Trophoblast cell (in vitro differentiated cells and primary cell): ENCODE data around the gene SPINT1.
A peak's percentile ranks its signal among the peaks of the same experiment; 100 is the strongest.

ENCODE experiments used
- DNase-seq, 2 donors: peaks; one replicate each; pipeline ENCODE4 v3.0.0-alpha.2; 2016
- H2AFZ ChIP-seq: 2 replicates; pipeline ENCODE4 v1.6.1; 2013; ENCODE audit warnings: low read length, moderate library complexity, mild to moderate bottlenecking; ENCODE audit not compliant: insufficient read depth, poor library complexity
- H2AK5ac ChIP-seq: 2 replicates; pipeline ENCODE4 v1.6.1; 2013; ENCODE audit warnings: mild to moderate bottlenecking, low read length
- H2BK120ac ChIP-seq: 2 replicates; pipeline ENCODE4 v1.6.1; 2013; ENCODE audit warnings: low read length, mild to moderate bottlenecking, moderate library complexity; ENCODE audit not compliant: insufficient read depth, poor library complexity
- H2BK12ac ChIP-seq: 2 replicates; pipeline ENCODE4 v1.6.1; 2013; ENCODE audit warnings: mild to moderate bottlenecking, low read length, moderate library complexity
- H2BK5ac ChIP-seq: 2 replicates; pipeline ENCODE4 v1.6.1; 2013; ENCODE audit warnings: low read length, low read depth, moderate library complexity, mild to moderate bottlenecking; ENCODE audit not compliant: poor library complexity
- H3K14ac ChIP-seq: 2 replicates; pipeline ENCODE4 v1.6.1; 2013; ENCODE audit warnings: mild to moderate bottlenecking, low read length
- H3K18ac ChIP-seq: 2 replicates; pipeline ENCODE4 v1.6.1; 2013; ENCODE audit warnings: mild to moderate bottlenecking, low read length
- H3K23ac ChIP-seq: 2 replicates; pipeline ENCODE4 v1.6.1; 2013; ENCODE audit warnings: low read length
- H3K27ac ChIP-seq: 2 replicates; pipeline ENCODE4 v1.5.1; 2013; ENCODE audit warnings: low read depth, mild to moderate bottlenecking, inconsistent platforms, low read length, moderate library complexity
- H3K27me3 ChIP-seq: 2 replicates; pipeline ENCODE4 v1.6.1; 2013; ENCODE audit warnings: inconsistent platforms, mild to moderate bottlenecking, low read length, moderate library complexity; ENCODE audit not compliant: insufficient read depth
- H3K36me3 ChIP-seq, 2 experiments: 1 replicate in 1 of 2; 2 replicates in 1 of 2; pipeline ENCODE4 v1.6.1; 2013; ENCODE audit warnings: low read length in 2 of 2, mild to moderate bottlenecking in 2 of 2, moderate library complexity in 1 of 2; ENCODE audit not compliant: insufficient read depth in 2 of 2, control insufficient read depth in 1 of 2
- H3K4ac ChIP-seq: 2 replicates; pipeline ENCODE4 v1.6.1; 2013; ENCODE audit warnings: low read depth, mild to moderate bottlenecking, low read length, moderate library complexity
- H3K4me1 ChIP-seq, 2 experiments: 1 replicate in 1 of 2; 2 replicates in 1 of 2; pipeline ENCODE4 v1.6.1; 2013; ENCODE audit warnings: low read length in 2 of 2, mild to moderate bottlenecking in 2 of 2, moderate library complexity in 1 of 2; ENCODE audit not compliant: insufficient read depth in 2 of 2, control insufficient read depth in 1 of 2
- H3K4me2 ChIP-seq: 2 replicates; pipeline ENCODE4 v1.6.1; 2013; ENCODE audit warnings: inconsistent platforms, mild to moderate bottlenecking, low read length, moderate library complexity
- H3K4me3 ChIP-seq: 2 replicates; pipeline ENCODE4 v1.5.1; 2013; ENCODE audit warnings: mild to moderate bottlenecking, low read depth, low read length, inconsistent platforms
- H3K79me1 ChIP-seq: one replicate; pipeline ENCODE4 v1.6.1; 2013; ENCODE audit warnings: low read length
- H3K79me2 ChIP-seq: 2 replicates; pipeline ENCODE4 v1.6.1; 2013; ENCODE audit warnings: low read length, mild to moderate bottlenecking; ENCODE audit not compliant: control insufficient read depth, insufficient read depth, poor library complexity
- H3K9ac ChIP-seq: 2 replicates; pipeline ENCODE4 v1.6.1; 2013; ENCODE audit warnings: mild to moderate bottlenecking, low read length
- H3K9me3 ChIP-seq: 2 replicates; pipeline ENCODE4 v1.6.1; 2013; ENCODE audit warnings: low read depth, mild to moderate bottlenecking, control low read depth, inconsistent platforms, low read length; ENCODE audit not compliant: insufficient read depth
- H4K12ac ChIP-seq: 2 replicates; pipeline ENCODE4 v1.6.1; 2013; ENCODE audit warnings: low read depth, mild to moderate bottlenecking, low read length, moderate library complexity
- H4K8ac ChIP-seq: 2 replicates; pipeline ENCODE4 v1.6.1; 2013; ENCODE audit warnings: low read depth, mild to moderate bottlenecking, low read length, moderate library complexity
- H4K91ac ChIP-seq: one replicate; pipeline ENCODE4 v1.6.1; 2013; ENCODE audit warnings: low read depth, mild to moderate bottlenecking, low read length, moderate library complexity
- WGBS: extraction: QIAGEN DNeasy Blood & Tissue Kit; methylation state at CpG from one replicate; pipeline ENCODE4 v1.1.7; 2013; ENCODE audit warnings: missing lambda C conversion rate; ENCODE audit not compliant: insufficient read length, insufficient coverage; ENCODE audit errors: extremely low coverage; 5-methylcytosine and 5-hydroxymethylcytosine counted together

The SPINT1 gene

GRCh38 chr15:40870716-40871115, 26.9 kb downstream of the SPINT1 start:
- peaks cover 19 to 25% of the 10 kb centered on the region in 2 experiments for H3K4me1 ChIP-seq
- H2BK120ac ChIP-seq: no peak overlapping the region
- no peak overlapping the region for H4K12ac ChIP-seq
- no peak overlapping the region for H2BK12ac ChIP-seq
- DNase-seq: no peak
- no peaks in the 10 kb centered on the region for H3K9me3 ChIP-seq
- H2AFZ ChIP-seq: no peak overlapping the region
- no peak overlapping the region for H2AK5ac ChIP-seq
- no peak overlapping the region for H3K27ac ChIP-seq
- no peak overlapping the region for H3K9ac ChIP-seq
- H2BK5ac ChIP-seq: no peak overlapping the region
- H3K14ac ChIP-seq: no peak overlapping the region
- H3K18ac ChIP-seq: no peak overlapping the region
- no peak overlapping the region for H4K8ac ChIP-seq
- WGBS: no CpG with 5 or more reads among the region's 1 CpG
- H3K79me1 ChIP-seq: peaks cover 6% of the 10 kb centered on the region
- no peak overlapping the region for H4K91ac ChIP-seq
- H3K79me2 ChIP-seq: no peaks in the 10 kb centered on the region
- no peak overlapping the region for H3K4me2 ChIP-seq
- no peak overlapping the region for H3K23ac ChIP-seq
- no peak overlapping the region for H3K4me3 ChIP-seq
- H3K27me3 ChIP-seq: no peaks in the 10 kb centered on the region
- no peaks in the 10 kb centered on the region for H3K36me3 ChIP-seq
- H3K4ac ChIP-seq: no peak overlapping the region

DNA sequence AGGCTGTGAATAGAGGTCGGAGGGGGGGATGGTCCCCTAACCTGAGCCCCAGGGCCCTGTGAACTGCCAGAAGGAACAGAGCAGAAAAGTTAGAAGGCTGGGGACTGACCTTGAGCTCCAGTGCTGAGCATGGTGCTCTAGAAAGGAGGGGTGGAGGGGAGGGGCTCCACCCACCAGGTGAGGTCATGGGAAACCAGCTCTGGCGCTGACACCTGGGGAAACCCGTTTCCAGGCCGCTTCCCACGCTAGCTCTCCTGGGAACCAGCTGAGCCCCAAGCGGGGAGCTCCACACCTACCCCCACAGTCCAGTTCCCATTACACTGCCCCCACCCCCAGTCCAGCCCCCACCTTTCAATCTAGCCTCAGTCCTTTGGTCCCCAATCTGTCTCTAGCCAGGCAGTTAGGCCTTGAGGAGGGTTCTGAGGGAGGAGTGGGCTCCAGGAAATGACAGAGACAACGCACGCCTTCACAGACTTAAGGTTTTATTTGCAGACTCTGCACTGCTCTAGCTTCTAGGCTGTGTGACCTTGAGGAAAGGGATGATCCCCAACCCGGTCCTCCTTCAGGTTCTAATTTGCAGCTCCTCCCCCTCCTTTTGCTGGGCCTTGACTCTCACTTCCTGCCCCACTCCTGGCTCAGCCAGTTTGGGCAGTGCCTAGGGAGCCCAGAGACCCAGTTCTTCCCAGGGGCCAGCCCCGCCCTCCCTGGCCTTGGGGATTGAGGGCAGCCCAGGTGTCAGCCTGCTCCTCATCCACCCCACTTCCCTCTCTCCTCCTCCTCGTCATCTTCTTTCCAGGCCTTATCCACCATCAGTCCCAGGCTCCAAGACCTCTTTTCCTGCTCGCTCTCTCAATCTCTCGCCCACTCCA, 28.1 kb downstream of the SPINT1 start:
- DNase-seq: peak in 1 of 2 donors; percentile 6
- Histone ChIP-seq H3K79me2 (no peaks in the 10 kb centered on the region), H3K4me2 (peak overlapping the region; percentile 47), H3K27ac (peak overlapping the region; percentile 48), H3K4me3 (no peak overlapping the region), H3K36me3 (no peaks in the 10 kb centered on the region), H2AK5ac (peak overlapping the region; percentile 42), H3K9me3 (no peaks in the 10 kb centered on the region), H3K79me1 (peaks cover 6% of the 10 kb centered on the region), H3K18ac (no peak overlapping the region), H4K12ac (no peak overlapping the region), H3K14ac (peak overlapping the region; percentile 26), H3K4ac (no peak overlapping the region), H4K8ac (peak overlapping the region; percentile 21), H3K4me1 (peaks cover 16 to 25% of the 10 kb centered on the region in 2 experiments), H3K9ac (no peak overlapping the region), H3K23ac (no peak overlapping the region), H2BK12ac (peak overlapping the region; percentile 55), H2AFZ (peak overlapping the region; percentile 54), H3K27me3 (no peaks in the 10 kb centered on the region), H2BK120ac (peak overlapping the region; percentile 34), H4K91ac (peak overlapping the region; percentile 23), H2BK5ac (no peak overlapping the region)
- no CpG with 5 or more reads among the region's 13 CpGs for WGBS

DNA sequence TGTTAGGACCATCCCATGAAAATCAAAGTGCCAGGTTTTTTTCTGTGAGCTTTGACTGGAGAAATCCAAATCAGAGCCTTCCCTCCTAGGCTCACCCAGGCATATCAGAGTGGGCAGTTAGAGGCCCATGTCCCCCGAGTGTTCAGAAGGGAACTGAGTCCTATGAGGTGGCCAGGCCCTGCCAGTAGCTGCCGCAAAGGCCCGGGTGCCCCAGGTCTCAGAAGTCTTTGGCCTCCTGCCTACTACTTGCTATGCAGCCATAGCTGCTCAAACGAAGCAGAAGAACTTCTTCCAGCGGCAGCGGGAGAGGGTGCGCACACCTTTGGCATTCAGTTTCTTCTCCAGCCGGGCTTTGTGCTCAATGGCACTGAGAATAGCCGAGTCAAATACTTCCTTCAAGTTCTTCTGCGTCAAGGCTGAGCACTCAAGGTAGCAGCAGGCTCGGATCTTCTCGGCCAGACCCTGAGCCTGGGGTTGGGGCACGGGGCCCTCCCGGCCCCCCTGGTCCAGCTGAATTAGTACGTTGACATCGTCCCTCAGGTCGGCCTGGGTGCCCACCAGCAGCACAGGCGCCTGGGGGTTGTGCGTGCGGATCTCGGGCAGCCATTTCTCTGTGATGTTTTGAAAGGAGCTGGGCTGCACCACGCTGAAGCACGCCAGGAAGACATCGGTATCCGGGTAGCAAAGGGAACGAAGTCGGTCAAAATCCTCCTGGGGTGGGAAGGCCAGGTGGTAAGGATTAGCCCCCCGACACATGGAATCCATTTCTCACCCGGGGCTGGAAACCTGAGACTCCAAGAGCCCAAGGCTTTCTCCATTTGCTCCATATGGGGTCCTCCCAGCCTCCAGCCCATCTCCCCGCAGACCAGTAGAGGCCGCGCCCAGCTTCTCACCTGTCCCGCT, 29.2 kb downstream of the SPINT1 start:
- no peak overlapping the region for H3K4ac ChIP-seq
- peak overlapping the region; percentile 96 for H3K4me2 ChIP-seq
- no peak overlapping the region for H2BK5ac ChIP-seq
- no peak overlapping the region for H4K12ac ChIP-seq
- peak overlapping the region; percentile 38 for H2AK5ac ChIP-seq
- peaks cover 16 to 25% of the 10 kb centered on the region in 2 experiments for H3K4me1 ChIP-seq
- H3K14ac ChIP-seq: no peak overlapping the region
- H3K9ac ChIP-seq: no peak overlapping the region
- H3K79me2 ChIP-seq: no peaks in the 10 kb centered on the region
- H3K23ac ChIP-seq: no peak overlapping the region
- no peak for DNase-seq
- H4K8ac ChIP-seq: no peak overlapping the region
- H3K9me3 ChIP-seq: no peaks in the 10 kb centered on the region
- H4K91ac ChIP-seq: peak overlapping the region; percentile 5
- no peak overlapping the region for H3K27ac ChIP-seq
- H2BK120ac ChIP-seq: no peak overlapping the region
- peak overlapping the region; percentile 81 for H2BK12ac ChIP-seq
- no peak overlapping the region for H2AFZ ChIP-seq
- H3K27me3 ChIP-seq: no peaks in the 10 kb centered on the region
- peak overlapping the region; percentile 31 for H3K18ac ChIP-seq
- WGBS: no CpG with 5 or more reads among the region's 33 CpGs
- no peaks in the 10 kb centered on the region for H3K36me3 ChIP-seq
- H3K79me1 ChIP-seq: peaks cover 6% of the 10 kb centered on the region
- no peak overlapping the region for H3K4me3 ChIP-seq

DNA sequence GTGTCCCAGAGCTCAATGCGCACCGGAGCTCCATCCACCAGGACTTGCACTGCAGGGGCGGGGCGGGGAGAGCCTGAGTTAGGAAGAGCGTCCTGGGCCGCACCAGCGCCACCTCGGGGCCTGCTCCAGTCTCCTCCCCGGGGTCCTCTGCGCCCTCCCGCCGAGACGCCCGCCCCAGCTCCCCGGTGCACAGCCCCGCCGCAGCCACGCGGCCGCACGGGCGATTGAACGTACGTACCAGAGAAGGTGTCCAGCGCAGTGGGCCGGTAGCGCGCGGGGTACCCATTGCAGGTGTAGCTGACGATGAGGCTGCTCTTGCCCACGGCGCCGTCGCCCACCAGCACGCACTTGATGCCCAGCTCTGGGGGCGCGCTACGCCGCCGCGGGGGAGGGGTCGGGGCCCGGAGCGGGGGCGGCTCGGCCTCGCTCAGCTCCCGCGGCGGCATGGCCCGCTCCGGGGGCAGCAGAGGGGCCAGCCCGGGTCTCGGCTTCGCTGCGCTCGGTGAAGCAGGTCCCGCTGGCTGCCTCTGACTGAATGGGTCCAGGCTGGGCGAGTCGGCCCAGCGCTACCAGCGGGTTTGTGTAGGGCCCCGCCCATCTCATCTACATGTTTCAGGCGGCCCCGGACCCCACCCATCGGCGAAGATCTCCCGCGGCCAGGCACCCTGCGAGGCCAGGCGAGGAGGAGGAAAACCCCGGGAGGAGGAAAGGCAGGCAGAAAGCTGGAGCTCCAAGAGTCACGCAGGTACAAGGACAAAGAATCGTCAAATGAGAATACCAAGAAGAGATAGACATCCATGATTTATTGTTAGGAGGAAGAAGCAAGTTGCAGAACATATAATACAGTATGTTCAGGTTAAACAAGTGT, 30.1 kb downstream of the SPINT1 start, which contains the start of gene RHOV:
Gene RHOV, minus strand, starts transcription at position 541 of the 868 bp plus-strand sequence. Its CDS starts 95 bp downstream, at position 446.
- peak within 1 kb of the TSS; percentile 5 for H4K91ac ChIP-seq
- no peak within 1 kb of the TSS for H2BK12ac ChIP-seq
- H3K14ac ChIP-seq: no peak within 1 kb of the TSS
- H3K4me2 ChIP-seq: peak within 1 kb of the TSS; percentile 96
- no peak within 1 kb of the TSS for H3K27ac ChIP-seq
- no peaks in the 10 kb centered on the region for H3K79me2 ChIP-seq
- no peak within 1 kb of the TSS for H3K18ac ChIP-seq
- peak within 1 kb of the TSS; percentile 73 for H3K4me3 ChIP-seq
- H3K9ac ChIP-seq: no peak within 1 kb of the TSS
- no peak within 1 kb of the TSS for H3K4ac ChIP-seq
- no peak within 1 kb of the TSS for H4K12ac ChIP-seq
- no peak within 1 kb of the TSS for H2BK120ac ChIP-seq
- H2BK5ac ChIP-seq: no peak within 1 kb of the TSS
- no peaks in the 10 kb centered on the region for H3K9me3 ChIP-seq
- no CpG with 5 or more reads among the region's 74 CpGs for WGBS
- peaks cover 21 to 25% of the 10 kb centered on the region in 2 experiments for H3K4me1 ChIP-seq
- H2AK5ac ChIP-seq: no peak within 1 kb of the TSS
- H3K27me3 ChIP-seq: no peaks in the 10 kb centered on the region
- H3K36me3 ChIP-seq: no peaks in the 10 kb centered on the region
- H2AFZ ChIP-seq: peak within 1 kb of the TSS; percentile 38
- H3K23ac ChIP-seq: no peak within 1 kb of the TSS
- H4K8ac ChIP-seq: no peak within 1 kb of the TSS
- peaks cover 6% of the 10 kb centered on the region for H3K79me1 ChIP-seq
- peak; percentile 54 to 75 for DNase-seq
